T follicular helper cell (primary cell): ENCODE data around the gene CAPNS1.
"Not testable (repeated sequence)": the region's sequence is repeated elsewhere in the genome, so short reads cannot be mapped to it uniquely, and the experiment has no call there.

ENCODE experiments used
- DNase-seq: peaks from one replicate; pipeline ENCODE4 v3.0.0-alpha.2; 2020; ENCODE audit warnings: low read depth

Gene CAPNS1

DNA sequence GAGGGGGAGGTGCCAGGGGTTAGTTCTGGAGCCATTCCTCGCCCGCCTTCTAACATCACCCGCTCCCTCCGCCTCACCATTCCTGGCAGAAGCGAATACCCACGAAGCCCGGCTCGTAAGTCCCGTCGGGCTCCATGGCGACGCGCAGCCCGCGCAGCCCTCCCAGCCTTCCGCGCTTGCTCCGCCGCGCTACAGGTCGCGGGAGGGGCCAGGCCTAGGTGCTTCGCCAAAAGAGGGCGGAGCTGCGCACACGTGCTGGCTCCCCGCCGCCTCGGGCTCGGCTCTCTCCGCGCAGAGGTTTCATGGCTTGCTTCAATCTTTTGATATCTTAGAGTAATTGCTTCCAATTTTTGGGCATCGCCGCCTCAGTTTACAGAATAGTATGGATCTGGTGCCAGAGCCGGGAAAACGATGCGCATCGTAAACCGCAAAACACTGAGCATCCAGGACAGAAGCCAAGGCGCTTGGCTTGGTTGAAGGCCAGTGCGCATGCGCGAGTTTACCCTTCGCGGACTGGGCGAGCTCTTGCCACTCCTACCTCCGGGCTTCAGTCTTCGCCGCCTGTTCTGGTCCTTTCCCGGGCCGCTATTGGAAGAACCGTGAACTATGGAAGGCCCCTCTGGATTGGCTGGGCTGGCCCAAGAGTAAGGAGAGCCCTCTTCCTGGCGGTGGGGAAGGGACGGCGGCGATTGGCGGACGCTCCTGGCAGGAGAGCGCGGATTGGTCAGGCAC, 25.0 kb upstream of the CAPNS1 start, which contains the start of gene POLR2I:
Gene POLR2I (minus strand): TSS at position 155 of the 732 bp plus-strand sequence. CDS start 19 bp downstream, at position 136.
- peak; percentile 99 for DNase-seq

- DNase-seq, result peak; percentile 85
These were observed 24.2 kb upstream of the CAPNS1 start, which contains the start of gene TBCB for GRCh38 chr19:36115453-36116343. TBCB (plus strand) TSS chr19:36115468; CDS start chr19:36115561, 93 bp downstream.

- no peak for DNase-seq
These were observed 23.6 kb upstream of the CAPNS1 start for GRCh38 chr19:36116344-36116637.

DNA sequence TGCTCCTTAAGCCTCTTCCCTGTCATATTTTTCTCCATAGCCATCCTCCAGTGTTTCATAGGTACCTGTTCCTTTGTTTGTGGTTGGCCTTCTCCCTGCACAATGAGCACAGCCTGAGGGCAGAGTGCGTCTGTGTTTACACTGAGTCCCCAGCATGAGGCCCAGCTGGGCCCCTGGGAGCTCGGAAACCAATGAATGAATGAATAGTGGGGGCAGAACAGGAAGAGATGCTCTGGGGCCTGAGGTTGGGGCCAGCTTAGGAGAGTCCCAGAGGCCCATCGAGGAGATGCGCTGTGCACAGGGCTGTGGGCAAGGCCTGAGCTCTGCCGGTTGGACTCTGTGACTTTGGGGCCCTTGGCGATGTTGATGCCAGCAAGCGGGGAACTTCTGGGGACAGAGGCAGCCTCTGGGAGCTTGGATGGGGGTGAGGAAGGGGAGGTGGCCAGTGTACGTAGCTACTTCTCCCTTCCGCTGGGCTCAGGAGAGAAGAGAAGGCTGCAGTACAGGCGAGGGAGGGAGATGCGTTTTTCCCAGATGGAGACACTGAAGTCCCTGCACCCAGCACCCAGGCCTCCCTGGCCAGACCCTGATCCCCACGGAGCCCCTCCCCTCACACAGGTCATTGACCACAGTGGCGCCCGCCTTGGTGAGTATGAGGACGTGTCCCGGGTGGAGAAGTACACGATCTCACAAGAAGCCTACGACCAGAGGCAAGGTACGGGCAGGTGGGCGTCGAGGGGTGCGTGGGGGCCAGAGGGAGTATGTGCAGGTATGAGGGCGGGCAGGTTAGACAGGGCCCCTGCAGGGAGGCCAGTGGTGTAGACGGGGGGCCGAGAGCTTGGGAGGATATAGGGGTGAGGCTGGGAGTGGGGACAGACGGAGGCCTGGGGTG, 19.5 kb upstream of the CAPNS1 start:
- DNase-seq, result no peak

- DNase-seq, result no peak
These were observed 18.9 kb upstream of the CAPNS1 start for GRCh38 chr19:36120984-36121358.

DNA sequence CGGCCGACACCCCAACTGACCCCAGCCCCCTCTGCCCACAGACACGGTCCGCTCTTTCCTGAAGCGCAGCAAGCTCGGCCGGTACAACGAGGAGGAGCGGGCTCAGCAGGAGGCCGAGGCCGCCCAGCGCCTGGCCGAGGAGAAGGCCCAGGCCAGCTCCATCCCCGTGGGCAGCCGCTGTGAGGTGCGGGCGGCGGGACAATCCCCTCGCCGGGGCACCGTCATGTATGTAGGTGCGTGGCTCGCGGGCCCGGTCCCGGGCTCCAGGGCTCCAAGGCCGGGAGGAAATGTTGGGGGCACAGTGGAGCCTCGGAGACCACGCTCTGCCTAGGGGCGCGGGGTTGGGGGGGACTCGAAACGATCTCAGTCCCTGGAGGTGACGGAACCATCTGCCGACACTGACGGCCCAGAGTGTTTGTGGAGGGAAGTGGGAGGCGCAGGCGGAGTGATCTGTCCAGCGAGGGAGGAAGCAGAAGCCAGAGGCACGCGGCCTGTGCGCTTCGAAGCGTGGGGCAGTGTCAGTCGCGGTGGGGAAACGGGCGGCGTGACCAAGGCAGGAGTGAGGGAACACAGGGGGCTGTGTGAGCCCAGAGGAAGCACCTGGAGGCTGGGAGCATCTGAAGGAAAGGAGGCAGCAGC, 18.3 kb upstream of the CAPNS1 start:
- no peak for DNase-seq

GRCh38 chr19:36125557-36125956, 14.3 kb upstream of the CAPNS1 start:
- DNase-seq, result no peak

- DNase-seq, result no peak
These were observed 11.5 kb upstream of the CAPNS1 start for GRCh38 chr19:36128392-36128736.

GRCh38 chr19:36131221-36131620, 8.6 kb upstream of the CAPNS1 start:
- not testable (repeated sequence) for DNase-seq

DNA sequence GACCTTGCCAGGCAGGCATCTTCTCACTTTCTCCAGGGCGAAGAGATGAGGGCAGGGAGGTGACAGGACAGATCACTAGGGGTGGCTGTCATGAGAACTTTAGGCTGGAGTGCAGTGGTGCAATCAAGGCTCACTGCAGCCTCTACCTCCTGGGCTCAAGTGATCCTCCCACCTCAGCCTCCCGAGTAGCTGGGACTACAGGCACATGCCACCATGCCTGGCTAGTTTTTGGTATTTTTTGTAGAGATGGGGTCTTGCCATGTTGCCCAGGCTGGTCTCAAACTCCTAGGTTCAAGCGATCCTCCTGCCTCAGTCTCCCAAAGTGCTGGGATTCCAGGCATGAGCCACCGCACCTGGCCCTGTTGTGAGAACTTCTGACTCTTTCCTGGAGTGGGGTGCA, 5.0 kb upstream of the CAPNS1 start:
- DNase-seq, result not testable (repeated sequence)

DNA sequence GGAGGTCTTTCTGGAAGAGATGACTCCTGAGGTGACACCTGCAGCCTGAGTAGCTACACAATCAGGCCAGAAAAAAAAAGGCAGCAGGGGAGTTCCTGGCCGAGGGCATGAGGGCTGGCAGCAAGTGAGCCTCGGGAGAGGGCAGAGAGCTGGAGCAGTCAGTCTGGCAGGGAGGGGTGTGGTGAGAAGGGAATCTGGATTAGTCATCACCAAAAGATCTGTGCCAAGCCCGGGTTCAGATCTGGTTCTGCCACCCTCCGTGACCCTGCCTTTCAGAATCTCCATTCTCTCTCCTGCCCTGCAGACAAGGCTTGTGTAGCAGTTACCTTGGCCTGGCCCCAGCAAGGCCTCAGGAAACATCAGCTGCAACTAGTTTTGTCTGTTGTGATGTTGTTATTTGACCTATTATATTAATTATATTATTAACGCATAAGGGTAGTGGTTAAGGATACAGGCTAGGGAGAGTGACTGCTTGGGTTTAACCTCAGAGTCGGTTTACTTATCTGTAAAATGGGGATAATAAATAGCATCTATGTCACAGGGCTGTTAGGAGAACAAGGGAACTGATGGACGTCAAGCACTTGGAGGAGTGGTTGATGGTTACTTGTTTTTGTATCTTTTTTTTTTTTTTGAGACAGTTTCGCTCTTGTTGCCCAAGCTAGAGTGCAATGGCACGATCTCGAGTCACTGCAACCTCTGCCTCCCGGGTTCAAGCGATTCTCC, 2.7 kb upstream of the CAPNS1 start:
- DNase-seq, result no peak

- DNase-seq, result no peak
These were observed 770 bp upstream of the CAPNS1 start for GRCh38 chr19:36139120-36139472.

DNA sequence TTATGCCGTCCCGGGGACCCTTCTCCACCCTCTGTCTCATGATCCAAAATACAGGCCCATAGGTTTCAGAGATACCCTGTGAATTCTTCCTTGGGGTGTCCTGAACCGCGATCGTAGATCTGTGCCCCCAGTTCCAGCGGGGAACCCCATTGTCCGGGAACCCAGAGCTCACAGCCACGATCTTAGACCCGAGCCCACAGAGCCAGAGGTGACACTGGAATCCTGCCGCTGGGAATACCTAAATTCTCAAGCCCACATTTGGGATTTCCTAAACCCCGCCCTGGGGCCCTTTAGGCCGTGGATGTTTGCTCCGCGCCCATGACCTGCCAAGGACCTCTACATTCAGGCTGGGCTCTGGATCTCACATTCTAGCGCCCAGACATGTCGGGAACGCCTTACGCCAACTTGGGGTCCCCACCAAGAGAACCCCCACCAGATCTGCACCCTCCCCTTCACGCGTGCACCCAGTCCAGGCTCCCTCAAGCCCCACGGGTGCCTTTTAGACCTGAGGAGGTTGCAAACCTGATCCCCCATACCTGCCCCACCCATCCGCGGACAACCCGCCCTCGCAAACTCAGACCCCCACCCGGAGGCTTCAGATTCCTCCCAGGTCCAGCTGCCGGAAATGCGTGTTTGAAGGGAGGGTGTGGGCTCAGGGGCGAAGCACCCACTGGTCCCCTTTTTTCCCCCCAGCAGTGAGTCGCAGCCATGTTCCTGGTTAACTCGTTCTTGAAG, 605 bp downstream of the CAPNS1 start:
- no peak for DNase-seq

DNA sequence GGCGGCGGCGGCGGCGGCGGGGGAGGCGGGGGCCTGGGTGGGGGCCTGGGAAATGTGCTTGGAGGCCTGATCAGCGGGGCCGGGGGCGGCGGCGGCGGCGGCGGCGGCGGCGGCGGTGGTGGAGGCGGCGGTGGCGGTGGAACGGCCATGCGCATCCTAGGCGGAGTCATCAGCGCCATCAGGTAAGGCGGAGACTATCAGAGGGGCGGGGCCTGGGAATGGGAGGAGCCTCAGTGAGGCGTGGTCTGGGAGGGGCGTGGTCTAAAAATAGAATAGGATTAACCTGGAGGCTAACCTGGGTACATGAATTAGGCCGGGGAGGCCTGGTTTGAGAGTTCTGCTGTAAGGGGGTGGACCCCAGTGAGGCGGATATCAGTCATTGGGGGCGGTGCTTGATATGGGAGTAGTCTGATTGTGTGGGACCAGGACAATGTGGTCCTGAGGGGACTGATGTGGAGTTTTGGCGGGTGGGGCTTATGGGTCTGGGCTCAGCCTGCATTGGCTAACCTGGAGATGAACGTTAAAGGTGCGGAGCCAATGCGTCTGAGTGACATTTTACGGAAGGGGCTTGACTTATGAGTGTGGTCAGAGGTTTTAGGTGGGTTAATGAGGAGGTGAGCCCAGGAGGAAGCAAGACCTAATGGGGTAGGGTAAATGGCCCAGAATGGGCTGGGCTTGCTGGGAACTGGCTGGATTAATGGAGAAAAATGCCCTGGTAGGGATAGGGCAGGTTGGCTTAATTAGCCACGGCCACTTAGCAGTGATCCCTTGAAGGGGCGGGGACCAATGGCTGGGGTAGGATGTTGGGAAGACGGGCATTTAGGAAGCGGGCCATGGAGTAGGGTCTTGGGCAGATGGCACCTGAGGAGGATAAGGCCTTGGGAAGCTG, 1.4 kb downstream of the CAPNS1 start:
- DNase-seq, result peak; percentile 87

- DNase-seq, result no peak
These were observed 2.2 kb downstream of the CAPNS1 start for GRCh38 chr19:36142046-36142445.

DNA sequence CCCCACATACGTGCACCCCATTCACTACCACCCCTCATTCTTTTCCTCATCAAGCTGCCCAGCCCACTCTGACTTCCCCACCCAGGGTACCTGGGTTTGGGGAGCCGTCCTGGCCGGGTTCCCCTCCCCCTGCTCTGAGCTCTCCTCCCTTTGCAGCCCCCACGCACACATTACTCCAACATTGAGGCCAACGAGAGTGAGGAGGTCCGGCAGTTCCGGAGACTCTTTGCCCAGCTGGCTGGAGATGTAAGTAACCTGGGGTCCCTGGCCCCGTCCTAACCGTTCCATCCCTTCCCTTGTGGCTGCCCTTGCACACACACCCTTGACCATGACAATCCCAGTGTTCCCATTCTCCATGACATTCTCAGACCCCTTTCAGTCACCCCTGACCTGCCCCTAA, 2.6 kb downstream of the CAPNS1 start:
- DNase-seq, result no peak

DNA sequence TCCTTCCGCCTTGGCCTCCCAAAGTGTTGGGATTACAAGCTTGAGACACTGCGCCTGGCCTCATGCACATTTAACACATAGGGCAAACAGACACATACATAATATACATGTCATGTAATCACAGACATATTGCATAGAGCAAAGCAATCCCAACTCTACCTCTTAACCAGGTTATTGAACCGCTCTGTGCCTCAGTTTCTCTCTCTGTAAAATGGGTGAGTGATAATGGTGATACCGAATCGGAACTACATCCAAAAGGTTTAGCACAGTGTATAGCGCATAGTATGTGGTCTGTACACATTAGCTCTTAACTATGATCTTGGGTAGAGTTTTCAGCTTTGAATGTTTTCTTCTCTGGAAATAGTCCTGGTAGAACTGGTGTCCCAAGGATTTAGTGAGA, 4.8 kb downstream of the CAPNS1 start:
- DNase-seq, result no peak

DNA sequence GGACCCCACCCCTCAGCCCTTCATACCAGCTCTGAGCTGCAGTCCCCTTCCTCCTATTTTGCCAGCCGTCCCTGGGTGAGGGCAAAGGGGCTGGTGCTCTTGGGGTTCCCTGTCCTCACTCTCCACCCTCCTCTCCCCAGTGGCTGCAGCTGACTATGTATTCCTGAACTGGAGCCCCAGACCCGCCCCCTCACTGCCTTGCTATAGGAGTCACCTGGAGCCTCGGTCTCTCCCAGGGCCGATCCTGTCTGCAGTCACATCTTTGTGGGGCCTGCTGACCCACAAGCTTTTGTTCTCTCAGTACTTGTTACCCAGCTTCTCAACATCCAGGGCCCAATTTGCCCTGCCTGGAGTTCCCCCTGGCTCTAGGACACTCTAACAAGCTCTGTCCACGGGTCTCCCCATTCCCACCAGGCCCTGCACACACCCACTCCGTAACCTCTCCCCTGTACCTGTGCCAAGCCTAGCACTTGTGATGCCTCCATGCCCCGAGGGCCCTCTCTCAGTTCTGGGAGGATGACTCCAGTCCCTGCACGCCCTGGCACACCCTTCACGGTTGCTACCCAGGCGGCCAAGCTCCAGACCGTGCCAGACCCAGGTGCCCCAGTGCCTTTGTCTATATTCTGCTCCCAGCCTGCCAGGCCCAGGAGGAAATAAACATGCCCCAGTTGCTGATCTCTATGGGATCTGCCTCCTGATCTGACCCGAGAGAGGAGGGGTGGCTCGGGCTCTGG, 10.0 kb downstream of the CAPNS1 start:
- DNase-seq, result no peak

- DNase-seq, result no peak
These were observed 10.7 kb downstream of the CAPNS1 start for GRCh38 chr19:36150586-36150985.
